Panc1 (cell line): ENCODE data around the gene DAGLA. TPM values are rescaled to one million over a fixed set of nuclear protein-coding genes. Genes with fewer than 3 reads are reported as not detected.

ENCODE experiments used
- ATAC-seq: fragments of 200-7000 bp; cut with Tn5 transposase; 2 replicates; pipeline ENCODE4 v1.9.1; 2020; ENCODE audit warnings: mild to moderate bottlenecking, moderate library complexity
- BruUV-seq: library from RNA; stranded (reverse); fragments of 400-500 nt; replicated peaks from 2 replicates; lab custom pipeline; 2021; lab: Mats Ljungman, UMichigan
- CTCF ChIA-PET: fragments of 300-600 bp; sonication (Branson Sonifier 250); formaldehyde crosslinking; loops from one replicate; lab custom pipeline; 2022; ENCODE audit warnings: antibody characterized with exemption; lab: Charles Lee
- POLR2A ChIA-PET: fragments of 300-600 bp; sonication (Branson Sonifier 250); formaldehyde crosslinking; loops from one replicate; lab custom pipeline; 2022; ENCODE audit warnings: antibody characterized with exemption; lab: Charles Lee
- DNase-seq: peaks from one replicate; pipeline ENCODE4 v3.0.0-alpha.2; 2010; ENCODE audit warnings: low read depth, low spot score
- H3K27ac ChIP-seq: 2 replicates; pipeline ENCODE4 v1.5.1; 2011; ENCODE audit warnings: mild to moderate bottlenecking, low read length, inconsistent platforms
- H3K27me3 ChIP-seq: fragments of 200-500 bp; sonication (Bioruptor generic); 2 replicates; pipeline ENCODE4 v1.6.0; 2014; ENCODE audit warnings: low read length, inconsistent platforms; ENCODE audit not compliant: control insufficient read depth, insufficient read depth
- H3K36me3 ChIP-seq: fragments of 200-500 bp; sonication (Bioruptor generic); 2 replicates; pipeline ENCODE4 v1.5.1; 2014; ENCODE audit warnings: inconsistent platforms, mild to moderate bottlenecking, low read length, moderate library complexity; ENCODE audit not compliant: control insufficient read depth, insufficient read depth
- H3K4me1 ChIP-seq: 2 replicates; pipeline ENCODE4 v1.5.1; 2011; ENCODE audit warnings: inconsistent platforms, mild to moderate bottlenecking, low read length, moderate library complexity; ENCODE audit not compliant: control insufficient read depth, insufficient read depth
- H3K4me3 ChIP-seq, 2 experiments: 2 replicates each; pipeline ENCODE4 v1.5.1; 2011 to 2012; ENCODE audit warnings: low read depth in 2 of 2, low read length in 2 of 2, mild to moderate bottlenecking in 2 of 2, inconsistent platforms in 1 of 2, moderate library complexity in 1 of 2
- H3K9me3 ChIP-seq: fragments of 200-500 bp; sonication (Bioruptor generic); 2 replicates; pipeline ENCODE4 v1.5.1; 2014; ENCODE audit warnings: low read depth, mild to moderate bottlenecking, inconsistent platforms, low read length, moderate library complexity; ENCODE audit not compliant: control insufficient read depth, insufficient read depth
- CTCF ChIP-seq: fragments of 450-650 bp; IDR thresholded peaks from 2 replicates; pipeline ENCODE4 v1.5.1; 2017; ENCODE audit warnings: mild to moderate bottlenecking
- POLR2AphosphoS5 ChIP-seq: IDR thresholded peaks from 2 replicates; pipeline ENCODE4 v1.6.1; 2012; ENCODE audit warnings: mild to moderate bottlenecking, low read depth, low read length, moderate library complexity
- REST ChIP-seq, 2 experiments: IDR thresholded peaks; 2 replicates each; pipeline ENCODE4 v1.6.1; 2011 to 2012; ENCODE audit warnings: low read depth in 2 of 2, control low read depth in 1 of 2, low read length in 1 of 2, mild to moderate bottlenecking in 1 of 2, moderate library complexity in 1 of 2; ENCODE audit not compliant: insufficient read depth in 1 of 2
- SIN3A ChIP-seq: IDR thresholded peaks from 2 replicates; pipeline ENCODE4 v1.6.1; 2012; ENCODE audit warnings: low read depth, mild to moderate bottlenecking, low read length, moderate library complexity, borderline replicate concordance; ENCODE audit not compliant: insufficient read depth
- TCF7L2 ChIP-seq: IDR thresholded peaks from 2 replicates; pipeline ENCODE4 v1.6.1; 2011; ENCODE audit warnings: mild to moderate bottlenecking, low read depth, low read length, inconsistent platforms
- in situ Hi-C: cut with HindIII; loops from 2 replicates; pipeline ENCODE4 v1.10.0; 2016; ENCODE audit warnings: low sequenced_read_pairs, low pct_unique_long_range_greater_than_20kb
- intact Hi-C: fragments of 100-400 bp; cut with micrococcal nuclease; formaldehyde crosslinking; loops from one replicate; pipeline ENCODE4 v1.10.0; 2022; ENCODE audit not compliant: unreplicated experiment
- total RNA-seq: library from RNA; stranded (reverse); gene quantifications from one replicate; pipeline ENCODE4 v1.2.1, GENCODE V29; 2021; ENCODE audit not compliant: unreplicated experiment

The DAGLA gene
- total RNA-seq, 1 experiment from 2014 or later = 6.4 TPM

GRCh38 chr11:61690706-61691379, 10.7 kb downstream of the DAGLA start:
- ChIA-PET CTCF (no interaction called here), POLR2A (no interaction called here)
- H3K4me3 ChIP-seq = no peak overlapping the region
- DNase-seq = no peak
- H3K27ac ChIP-seq = no peak overlapping the region
- no peaks in the 10 kb centered on the region for H3K36me3 ChIP-seq
- TF ChIP-seq REST (IDR thresholded peaks at IDR 0.05; ENCODE audit: insufficient read depth in 1 of 2, low read depth in 2 of 2, low read length in 1 of 2) = no peak
- no peak for TF ChIP-seq TCF7L2
- no peak for TF ChIP-seq POLR2AphosphoS5
- TF ChIP-seq SIN3A = no peak
- TF ChIP-seq CTCF = no peak
- no peaks in the 10 kb centered on the region for H3K9me3 ChIP-seq
- H3K4me1 ChIP-seq = peaks cover 27% of the 10 kb centered on the region
- intact Hi-C loops (no loop called here), in situ Hi-C loops (no loop called here)
- no TSS peak for BruUV-seq
- H3K27me3 ChIP-seq = no peaks in the 10 kb centered on the region
- no peak for ATAC-seq

GRCh38 chr11:61691380-61692156, 11.4 kb downstream of the DAGLA start:
- ATAC-seq = no peak
- H3K27ac ChIP-seq = no peak overlapping the region
- no peaks in the 10 kb centered on the region for H3K36me3 ChIP-seq
- DNase-seq = no peak
- TF ChIP-seq REST (IDR thresholded peaks at IDR 0.05; ENCODE audit: insufficient read depth in 1 of 2, low read depth in 2 of 2, low read length in 1 of 2) (no peak), POLR2AphosphoS5 (no peak), CTCF (no peak), SIN3A (no peak), TCF7L2 (no peak)
- BruUV-seq = no TSS peak
- no peak overlapping the region for H3K4me3 ChIP-seq
- peaks cover 33% of the 10 kb centered on the region for H3K4me1 ChIP-seq
- H3K9me3 ChIP-seq = no peaks in the 10 kb centered on the region
- no peaks in the 10 kb centered on the region for H3K27me3 ChIP-seq
- ChIA-PET CTCF (no interaction called here), POLR2A (no interaction called here)
- in situ Hi-C loops = no loop called here
- intact Hi-C loops = no loop called here
